Measurements from ENCODE around the gene MRTFA. TPM values are rescaled to one million over a fixed set of nuclear protein-coding genes. Genes with fewer than 3 reads are reported as not detected.
"Not testable (repeated sequence)": the region's sequence is repeated elsewhere in the genome, so short reads cannot be mapped to it uniquely, and the experiment has no call there.

Gene MRTFA
- total RNA-seq, 2 experiments from 2014 or later: 55.3 to 58.9 TPM

- POLR2A ChIA-PET: no interaction called here
- Mint-ChIP-seq H3K4me3 (no peak overlapping the region), H3K27me3 (no peaks in the 10 kb centered on the region), H3K36me3 (ENCODE audit: low read depth) (no peaks in the 10 kb centered on the region), H3K4me1 (ENCODE audit: low read depth) (no peaks in the 10 kb centered on the region), H3K27ac (no peak overlapping the region), H3K9me3 (no peaks in the 10 kb centered on the region)
- H3K9me3 ChIP-seq (ENCODE audit: control insufficient read depth in 1 of 2, insufficient read depth in 1 of 2, low read length in 2 of 2): no peaks in the 10 kb centered on the region
- no peaks in the 10 kb centered on the region for H3K36me3 ChIP-seq (ENCODE audit: insufficient read depth, low read length)
- no peak for TF ChIP-seq CTCF (IDR thresholded peaks at IDR 0.05)
- H3K4me3 ChIP-seq (ENCODE audit: low read length): no peak overlapping the region
- no peaks in the 10 kb centered on the region for H3K27me3 ChIP-seq (ENCODE audit: control insufficient read depth in 1 of 2, insufficient read depth in 2 of 2, low read length in 2 of 2)
- no peak overlapping the region for H3K27ac ChIP-seq (ENCODE audit: low read depth in 1 of 2, low read length in 2 of 2)
- CTCF ChIA-PET: no interaction called here
- no peaks in the 10 kb centered on the region for H3K4me1 ChIP-seq (ENCODE audit: insufficient read depth, low read length)
- DNase-seq (no peak), ATAC-seq (ENCODE audit: poor library complexity) (no peak)
- intact Hi-C loops (cut with DNase I, micrococcal nuclease): no loop called here
These were observed 24.2 kb upstream of the MRTFA start for GRCh38 chr22:40660730-40661129.

GRCh38 chr22:40659166-40659565, 22.6 kb upstream of the MRTFA start:
- Histone ChIP-seq H3K9me3 (ENCODE audit: control insufficient read depth in 1 of 2, insufficient read depth in 1 of 2, low read length in 2 of 2) (no peaks in the 10 kb centered on the region), H3K4me1 (ENCODE audit: insufficient read depth, low read length) (no peaks in the 10 kb centered on the region), H3K36me3 (ENCODE audit: insufficient read depth, low read length) (no peaks in the 10 kb centered on the region), H3K4me3 (ENCODE audit: low read length) (no peak overlapping the region), H3K27ac (ENCODE audit: low read depth in 1 of 2, low read length in 2 of 2) (no peak overlapping the region), H3K27me3 (ENCODE audit: control insufficient read depth in 1 of 2, insufficient read depth in 2 of 2, low read length in 2 of 2) (no peaks in the 10 kb centered on the region)
- H3K27ac Mint-ChIP-seq: no peak overlapping the region
- no peak for TF ChIP-seq CTCF (IDR thresholded peaks at IDR 0.05)
- no peaks in the 10 kb centered on the region for H3K9me3 Mint-ChIP-seq
- no peaks in the 10 kb centered on the region for H3K4me1 Mint-ChIP-seq (ENCODE audit: low read depth)
- intact Hi-C loops (cut with DNase I, micrococcal nuclease): no loop called here
- ChIA-PET POLR2A (no interaction called here), CTCF (no interaction called here)
- no peaks in the 10 kb centered on the region for H3K27me3 Mint-ChIP-seq
- DNase-seq: no peak
- H3K36me3 Mint-ChIP-seq (ENCODE audit: low read depth): no peaks in the 10 kb centered on the region
- H3K4me3 Mint-ChIP-seq: no peak overlapping the region
- no peak for ATAC-seq (ENCODE audit: poor library complexity)

- intact Hi-C loops (cut with DNase I, micrococcal nuclease); H3K27me3 ChIP-seq (ENCODE audit: control insufficient read depth in 1 of 2, insufficient read depth in 2 of 2, low read length in 2 of 2); H3K4me1 ChIP-seq (ENCODE audit: insufficient read depth, low read length); H3K9me3 ChIP-seq (ENCODE audit: control insufficient read depth in 1 of 2, insufficient read depth in 1 of 2, low read length in 2 of 2); H3K27me3 Mint-ChIP-seq; ATAC-seq (ENCODE audit: poor library complexity); H3K36me3 Mint-ChIP-seq (ENCODE audit: low read depth); H3K4me3 Mint-ChIP-seq; H3K4me1 Mint-ChIP-seq (ENCODE audit: low read depth); H3K36me3 ChIP-seq (ENCODE audit: insufficient read depth, low read length); H3K9me3 Mint-ChIP-seq; H3K27ac Mint-ChIP-seq; POLR2A ChIA-PET; CTCF ChIA-PET; DNase-seq; H3K27ac ChIP-seq (ENCODE audit: low read depth in 1 of 2, low read length in 2 of 2); H3K4me3 ChIP-seq (ENCODE audit: low read length): not testable (repeated sequence)
These were observed 20.1 kb upstream of the MRTFA start for GRCh38 chr22:40656651-40657050.

- H3K4me3 Mint-ChIP-seq; H3K36me3 Mint-ChIP-seq (ENCODE audit: low read depth); ATAC-seq (ENCODE audit: poor library complexity); H3K9me3 ChIP-seq (ENCODE audit: control insufficient read depth in 1 of 2, insufficient read depth in 1 of 2, low read length in 2 of 2); H3K4me1 ChIP-seq (ENCODE audit: insufficient read depth, low read length); POLR2A ChIA-PET; H3K4me3 ChIP-seq (ENCODE audit: low read length); H3K4me1 Mint-ChIP-seq (ENCODE audit: low read depth); H3K27me3 ChIP-seq (ENCODE audit: control insufficient read depth in 1 of 2, insufficient read depth in 2 of 2, low read length in 2 of 2); H3K9me3 Mint-ChIP-seq; DNase-seq; H3K27ac Mint-ChIP-seq; intact Hi-C loops (cut with DNase I, micrococcal nuclease); H3K36me3 ChIP-seq (ENCODE audit: insufficient read depth, low read length); H3K27me3 Mint-ChIP-seq; H3K27ac ChIP-seq (ENCODE audit: low read depth in 1 of 2, low read length in 2 of 2): not testable (repeated sequence)
- CTCF ChIA-PET: interaction anchor here (0.6 kb wide), 1 partner anchor 88 kb away, joined by 3 read pairs; no protein-coding TSS in a partner anchor
These were observed 19.4 kb upstream of the MRTFA start for GRCh38 chr22:40655941-40656340.

Measured in CD4-positive, alpha-beta T cell (primary cell).